HG03066 (cell line): Measurements from ENCODE around the gene CNIH4.
A peak's percentile ranks its signal among the peaks of the same experiment; 100 is the strongest.
"Not testable (repeated sequence)": the region's sequence is repeated elsewhere in the genome, so short reads cannot be mapped to it uniquely, and the experiment has no call there.

ENCODE experiments used
- ATAC-seq: cut with Tn5 transposase; IDR thresholded peaks from one replicate; pipeline ENCODE4 v1.9.1; 2021; ENCODE audit warnings: low read depth; ENCODE audit not compliant: unreplicated experiment

The CNIH4 gene

DNA sequence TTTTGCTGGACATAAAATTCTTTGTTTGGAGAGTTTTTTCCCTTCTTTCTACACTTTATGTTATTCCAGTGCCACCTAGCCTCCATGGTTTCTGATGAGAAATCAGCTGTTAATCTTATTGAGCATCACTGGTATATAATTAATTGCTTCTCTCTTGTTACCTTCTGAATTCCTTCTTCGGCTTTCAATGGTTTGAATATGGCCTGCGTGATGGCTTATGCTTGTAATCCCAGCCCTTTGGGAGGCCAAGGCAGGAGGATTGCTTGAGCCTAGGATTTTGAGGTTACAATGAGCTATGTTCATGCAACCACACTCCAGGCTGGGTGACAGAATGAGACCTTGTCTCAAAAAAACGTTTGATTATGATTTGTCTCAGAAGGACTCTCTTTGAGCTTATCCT, 13.0 kb upstream of the CNIH4 start:
- ATAC-seq, result no peak

DNA sequence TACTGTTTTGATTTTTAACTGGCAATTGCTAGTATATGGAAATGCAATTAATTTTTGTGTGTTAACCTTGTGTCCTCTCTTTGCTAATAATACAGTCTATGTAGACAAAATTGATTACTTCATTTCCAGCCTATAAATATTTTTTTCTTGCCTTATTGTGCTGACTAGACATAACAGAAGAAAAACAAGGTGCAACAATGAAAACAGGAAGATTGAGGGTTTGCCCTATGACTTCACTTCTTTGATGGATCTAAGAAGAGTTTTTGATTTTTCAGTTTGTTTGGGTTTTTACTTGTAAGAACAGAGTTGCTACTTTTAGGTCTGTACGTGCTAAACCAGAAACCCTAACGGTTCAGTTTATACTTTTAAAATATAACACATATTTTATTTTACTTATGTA, 8.5 kb upstream of the CNIH4 start:
- ATAC-seq, result no peak

GRCh38 chr1:224349716-224350115, 7.0 kb upstream of the CNIH4 start:
- not testable (repeated sequence) for ATAC-seq

- not testable (repeated sequence) for ATAC-seq
These were observed 4.1 kb upstream of the CNIH4 start for GRCh38 chr1:224352436-224353085.

- ATAC-seq, result no peak
These were observed 2.4 kb upstream of the CNIH4 start for GRCh38 chr1:224353975-224354925.

GRCh38 chr1:224357626-224358124, 996 bp downstream of the CNIH4 start:
- no peak for ATAC-seq

- no peak for ATAC-seq
These were observed 1.6 kb downstream of the CNIH4 start for GRCh38 chr1:224358237-224358636.

GRCh38 chr1:224359207-224359606, 2.5 kb downstream of the CNIH4 start:
- no peak for ATAC-seq

DNA sequence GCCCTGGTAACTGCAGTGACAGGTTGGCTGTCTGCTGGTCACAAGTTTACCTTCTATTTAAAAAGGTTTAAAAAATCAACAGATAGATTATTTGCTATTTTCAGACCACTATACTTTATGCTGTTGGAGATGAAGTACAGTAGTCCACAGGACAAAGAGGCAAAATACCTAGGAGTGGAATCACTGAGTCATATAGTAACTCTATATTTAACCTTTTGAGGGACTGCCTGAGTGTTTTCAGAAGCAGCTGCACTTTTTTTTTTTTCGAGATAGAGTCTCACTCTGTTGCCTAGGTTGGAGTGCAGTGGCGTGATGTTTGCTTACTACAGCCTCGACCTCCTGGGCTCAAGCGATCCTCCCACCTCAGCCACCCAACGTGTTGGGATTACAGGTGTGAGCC, 11.7 kb downstream of the CNIH4 start:
- peak; percentile 95 for ATAC-seq

- no peak for ATAC-seq
These were observed 16.4 kb downstream of the CNIH4 start for GRCh38 chr1:224373008-224373590.

- ATAC-seq, result no peak
These were observed 18.4 kb downstream of the CNIH4 start for GRCh38 chr1:224375059-224375458.

DNA sequence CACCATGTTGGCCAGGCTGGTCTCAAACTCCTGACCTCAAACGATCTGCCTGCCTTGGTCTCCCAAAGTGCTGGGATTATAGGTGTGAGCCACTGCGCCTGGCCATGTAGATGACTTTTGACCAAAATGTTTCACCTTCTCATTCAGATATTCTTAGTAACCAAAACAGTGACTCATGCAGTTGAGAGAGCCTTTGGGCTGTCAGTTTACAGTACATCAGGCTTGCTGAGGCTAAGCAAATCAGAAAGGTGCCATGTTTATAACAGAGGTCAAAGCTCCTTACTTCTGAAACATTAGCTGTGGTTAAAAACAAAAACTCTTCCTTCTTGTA, 21.0 kb downstream of the CNIH4 start:
- ATAC-seq, result peak; percentile 71

GRCh38 chr1:224378855-224379631, 22.4 kb downstream of the CNIH4 start:
- ATAC-seq, result peak; percentile 27

DNA sequence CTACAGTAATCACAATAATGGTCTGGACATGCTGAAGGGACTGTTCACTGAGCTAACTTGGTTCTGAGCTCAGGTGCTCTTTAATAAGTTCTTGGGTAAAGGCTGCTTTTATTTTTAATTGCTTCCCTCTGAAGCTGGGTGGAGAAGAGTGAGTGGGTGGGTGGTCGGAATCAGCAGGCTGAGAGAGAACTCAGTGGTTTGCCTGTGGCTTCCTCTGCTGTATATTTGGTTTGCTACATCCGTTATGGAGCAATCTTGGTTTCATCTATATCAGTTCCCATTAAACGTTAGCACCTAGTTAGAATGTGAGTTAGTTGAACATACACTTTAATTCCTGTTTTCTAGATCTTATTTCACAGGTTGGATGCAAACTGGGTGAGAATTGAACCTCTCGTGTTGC, 23.3 kb downstream of the CNIH4 start:
- peak; percentile 75 for ATAC-seq

DNA sequence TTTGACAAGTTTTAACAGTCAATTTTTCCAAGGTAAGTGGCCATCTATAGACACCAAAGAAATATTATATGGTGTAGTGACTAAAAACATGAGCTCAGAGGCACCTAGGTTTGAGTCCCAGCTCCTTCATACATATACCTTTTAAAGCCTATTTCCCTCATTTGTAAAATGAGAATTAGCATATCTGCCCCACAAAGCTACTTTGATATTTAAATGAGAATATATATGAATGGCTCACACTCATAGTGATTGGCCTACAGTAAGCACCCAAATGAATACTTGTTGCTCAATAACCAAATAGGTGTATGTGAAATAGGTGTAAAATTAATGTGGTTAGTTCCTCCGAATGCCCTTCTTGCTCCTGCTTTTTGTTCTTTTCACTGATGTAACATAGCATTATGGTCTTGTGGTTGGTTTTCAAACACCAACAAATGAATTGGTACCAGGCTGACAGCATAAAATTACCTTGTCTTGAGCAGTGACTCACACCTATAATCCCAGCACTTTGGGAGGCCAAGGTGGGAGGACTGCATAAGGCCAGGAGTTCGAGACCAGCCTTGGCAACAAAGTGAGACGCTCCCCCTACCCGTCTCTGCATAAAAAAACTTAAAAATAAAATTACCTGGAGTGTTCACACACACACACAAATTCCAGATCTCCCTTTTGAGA, 25.3 kb downstream of the CNIH4 start:
- no peak for ATAC-seq

DNA sequence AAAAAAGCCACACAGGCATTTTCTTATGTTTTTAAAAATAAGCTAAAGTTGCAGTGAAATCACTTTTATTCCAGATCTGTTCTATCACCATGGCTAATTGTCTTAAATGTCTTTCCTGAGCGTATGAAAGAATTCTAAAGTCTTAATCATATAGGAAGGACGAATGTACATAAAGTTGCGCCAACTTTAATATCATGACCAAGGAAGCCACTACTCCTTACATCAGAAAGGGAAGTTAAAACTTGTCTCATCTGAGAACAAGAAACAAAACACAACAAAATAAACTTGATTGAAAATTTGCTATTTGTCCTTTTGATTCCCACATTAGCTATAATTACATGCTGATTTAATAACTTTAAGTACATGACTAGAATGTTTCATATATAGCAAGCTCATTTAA, 26.5 kb downstream of the CNIH4 start:
- no peak for ATAC-seq

DNA sequence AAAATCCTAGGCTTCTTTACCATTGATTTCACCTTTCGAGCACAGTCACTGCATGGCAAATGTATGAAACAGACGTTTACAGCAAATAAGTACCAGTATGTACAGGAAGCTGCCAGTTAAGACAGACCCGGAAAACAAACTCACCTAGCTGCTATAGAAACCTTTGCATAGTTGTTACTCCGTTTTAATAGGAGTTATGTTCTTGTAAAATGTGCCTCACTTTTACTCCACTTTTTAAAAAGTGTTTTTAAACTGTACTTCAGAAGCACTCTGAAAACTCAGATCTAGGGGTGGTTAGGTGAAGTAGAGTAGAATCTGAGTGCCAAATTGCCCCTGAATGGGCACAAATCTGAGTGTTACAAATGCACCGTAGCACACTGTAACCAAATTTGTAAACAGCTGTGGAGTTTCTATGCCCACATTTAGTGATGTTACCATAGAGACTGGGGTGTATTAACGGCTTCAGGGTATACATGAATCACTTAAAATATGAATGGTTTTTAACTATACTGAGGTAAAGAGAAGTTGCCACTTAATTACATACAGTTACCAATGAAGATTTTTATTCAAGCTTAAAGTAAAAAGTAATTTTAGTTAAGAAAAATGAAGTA, 30.7 kb downstream of the CNIH4 start:
- ATAC-seq, result no peak

GRCh38 chr1:224387943-224388342, 31.3 kb downstream of the CNIH4 start:
- ATAC-seq, result no peak

GRCh38 chr1:224390517-224390916, 33.8 kb downstream of the CNIH4 start:
- ATAC-seq, result no peak
